ENCODE data around the gene SCAANT1.

DNA sequence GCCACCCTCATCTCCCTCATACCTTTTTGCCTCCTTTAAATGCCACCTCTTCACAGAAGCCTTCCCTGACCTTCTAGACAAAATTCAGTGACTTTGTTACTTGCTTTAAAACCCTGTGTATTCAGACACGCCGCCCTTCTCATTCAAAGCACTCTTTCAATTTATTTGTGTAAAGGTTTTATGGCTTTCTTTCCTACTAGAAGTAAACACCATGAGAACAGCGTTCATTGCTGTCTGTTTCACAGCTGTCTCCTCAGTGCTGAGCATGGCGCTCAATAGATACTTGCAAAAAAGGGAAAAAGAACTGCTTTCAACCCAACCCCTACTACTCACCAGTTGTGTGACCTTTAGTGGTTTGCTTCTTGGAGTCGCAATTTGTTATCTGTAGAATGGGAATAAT, 31.5 kb downstream of the SCAANT1 start:
- TF ChIP-seq, protein P1, sequence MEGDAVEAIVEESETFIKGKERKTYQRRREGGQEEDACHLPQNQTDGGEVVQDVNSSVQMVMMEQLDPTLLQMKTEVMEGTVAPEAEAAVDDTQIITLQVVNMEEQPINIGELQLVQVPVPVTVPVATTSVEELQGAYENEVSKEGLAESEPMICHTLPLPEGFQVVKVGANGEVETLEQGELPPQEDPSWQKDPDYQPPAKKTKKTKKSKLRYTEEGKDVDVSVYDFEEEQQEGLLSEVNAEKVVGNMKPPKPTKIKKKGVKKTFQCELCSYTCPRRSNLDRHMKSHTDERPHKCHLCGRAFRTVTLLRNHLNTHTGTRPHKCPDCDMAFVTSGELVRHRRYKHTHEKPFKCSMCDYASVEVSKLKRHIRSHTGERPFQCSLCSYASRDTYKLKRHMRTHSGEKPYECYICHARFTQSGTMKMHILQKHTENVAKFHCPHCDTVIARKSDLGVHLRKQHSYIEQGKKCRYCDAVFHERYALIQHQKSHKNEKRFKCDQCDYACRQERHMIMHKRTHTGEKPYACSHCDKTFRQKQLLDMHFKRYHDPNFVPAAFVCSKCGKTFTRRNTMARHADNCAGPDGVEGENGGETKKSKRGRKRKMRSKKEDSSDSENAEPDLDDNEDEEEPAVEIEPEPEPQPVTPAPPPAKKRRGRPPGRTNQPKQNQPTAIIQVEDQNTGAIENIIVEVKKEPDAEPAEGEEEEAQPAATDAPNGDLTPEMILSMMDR (IDR thresholded peaks at IDR 0.05; ENCODE audit: low read depth, low read length, missing input control), result no peak
- TF ChIP-seq, protein P2, sequence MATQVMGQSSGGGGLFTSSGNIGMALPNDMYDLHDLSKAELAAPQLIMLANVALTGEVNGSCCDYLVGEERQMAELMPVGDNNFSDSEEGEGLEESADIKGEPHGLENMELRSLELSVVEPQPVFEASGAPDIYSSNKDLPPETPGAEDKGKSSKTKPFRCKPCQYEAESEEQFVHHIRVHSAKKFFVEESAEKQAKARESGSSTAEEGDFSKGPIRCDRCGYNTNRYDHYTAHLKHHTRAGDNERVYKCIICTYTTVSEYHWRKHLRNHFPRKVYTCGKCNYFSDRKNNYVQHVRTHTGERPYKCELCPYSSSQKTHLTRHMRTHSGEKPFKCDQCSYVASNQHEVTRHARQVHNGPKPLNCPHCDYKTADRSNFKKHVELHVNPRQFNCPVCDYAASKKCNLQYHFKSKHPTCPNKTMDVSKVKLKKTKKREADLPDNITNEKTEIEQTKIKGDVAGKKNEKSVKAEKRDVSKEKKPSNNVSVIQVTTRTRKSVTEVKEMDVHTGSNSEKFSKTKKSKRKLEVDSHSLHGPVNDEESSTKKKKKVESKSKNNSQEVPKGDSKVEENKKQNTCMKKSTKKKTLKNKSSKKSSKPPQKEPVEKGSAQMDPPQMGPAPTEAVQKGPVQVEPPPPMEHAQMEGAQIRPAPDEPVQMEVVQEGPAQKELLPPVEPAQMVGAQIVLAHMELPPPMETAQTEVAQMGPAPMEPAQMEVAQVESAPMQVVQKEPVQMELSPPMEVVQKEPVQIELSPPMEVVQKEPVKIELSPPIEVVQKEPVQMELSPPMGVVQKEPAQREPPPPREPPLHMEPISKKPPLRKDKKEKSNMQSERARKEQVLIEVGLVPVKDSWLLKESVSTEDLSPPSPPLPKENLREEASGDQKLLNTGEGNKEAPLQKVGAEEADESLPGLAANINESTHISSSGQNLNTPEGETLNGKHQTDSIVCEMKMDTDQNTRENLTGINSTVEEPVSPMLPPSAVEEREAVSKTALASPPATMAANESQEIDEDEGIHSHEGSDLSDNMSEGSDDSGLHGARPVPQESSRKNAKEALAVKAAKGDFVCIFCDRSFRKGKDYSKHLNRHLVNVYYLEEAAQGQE (IDR thresholded peaks at IDR 0.05), result no peak
- no peak for TF ChIP-seq YY1 (IDR thresholded peaks at IDR 0.05)
- no peak for TF ChIP-seq EGR1 (IDR thresholded peaks at IDR 0.05; ENCODE audit: low read depth in 2 of 2)
- no peak for TF ChIP-seq TAF1 (conservative IDR thresholded peaks at IDR 0.05)
- TF ChIP-seq, protein P3, sequence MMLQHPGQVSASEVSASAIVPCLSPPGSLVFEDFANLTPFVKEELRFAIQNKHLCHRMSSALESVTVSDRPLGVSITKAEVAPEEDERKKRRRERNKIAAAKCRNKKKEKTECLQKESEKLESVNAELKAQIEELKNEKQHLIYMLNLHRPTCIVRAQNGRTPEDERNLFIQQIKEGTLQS (IDR thresholded peaks at IDR 0.05), result no peak
- no peak for TF ChIP-seq RAD21 (IDR thresholded peaks at IDR 0.05)
- TF ChIP-seq, protein P4, sequence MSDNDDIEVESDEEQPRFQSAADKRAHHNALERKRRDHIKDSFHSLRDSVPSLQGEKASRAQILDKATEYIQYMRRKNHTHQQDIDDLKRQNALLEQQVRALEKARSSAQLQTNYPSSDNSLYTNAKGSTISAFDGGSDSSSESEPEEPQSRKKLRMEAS (IDR thresholded peaks at IDR 0.05), result no peak
- no peak for TF ChIP-seq NR2F2 (IDR thresholded peaks at IDR 0.05)
- TF ChIP-seq HNF4G (IDR thresholded peaks at IDR 0.05), result no peak
- no peak for TF ChIP-seq RXRA (IDR thresholded peaks at IDR 0.05)

Data from liver (tissue), 3 donors.